Liver (tissue), 9 donors: Measurements from ENCODE around the gene FCSK. TPM values are rescaled to one million over a fixed set of nuclear protein-coding genes. Genes with fewer than 3 reads are reported as not detected.

Experiments used
- DNase-seq: peaks from one replicate; pipeline ENCODE4 v3.0.0-alpha.2; 2017; ENCODE audit warnings: low spot score
- H3K27ac ChIP-seq, 2 donors: one replicate each; pipeline ENCODE4 v1.7.0; 2013; ENCODE audit warnings: inconsistent platforms in 2 of 2, low read length in 2 of 2, control low read depth in 1 of 2, low read depth in 1 of 2, mild to moderate bottlenecking in 1 of 2
- H3K27me3 ChIP-seq, 4 donors: one replicate each; pipeline versions ENCODE4 v1.6.1 to v1.7.0; 2013; ENCODE audit warnings: low read length in 3 of 4, inconsistent platforms in 1 of 4, mild to moderate bottlenecking in 1 of 4, moderate library complexity in 1 of 4; ENCODE audit not compliant: control insufficient read depth in 4 of 4, insufficient read depth in 4 of 4
- H3K36me3 ChIP-seq, 4 donors: one replicate each; pipeline versions ENCODE4 v1.6.1 to v1.7.0; 2013; ENCODE audit warnings: low read length in 3 of 4, mild to moderate bottlenecking in 3 of 4, low read depth in 1 of 4, moderate library complexity in 1 of 4; ENCODE audit not compliant: control insufficient read depth in 4 of 4, insufficient read depth in 3 of 4
- H3K4me1 ChIP-seq, 4 donors: one replicate each; pipeline versions ENCODE4 v1.6.1 to v1.7.0; 2013; ENCODE audit warnings: low read length in 3 of 4, mild to moderate bottlenecking in 3 of 4, moderate library complexity in 1 of 4; ENCODE audit not compliant: control insufficient read depth in 4 of 4, insufficient read depth in 4 of 4
- H3K4me3 ChIP-seq, 3 donors: one replicate each; pipeline versions ENCODE4 v1.6.1 to v1.7.0; 2013; ENCODE audit warnings: low read length in 3 of 3, control low read depth in 1 of 3, low read depth in 1 of 3, mild to moderate bottlenecking in 1 of 3
- H3K9ac ChIP-seq, 2 donors: one replicate each; pipeline ENCODE4 v1.7.0; 2013; ENCODE audit warnings: low read length in 2 of 2, mild to moderate bottlenecking in 2 of 2, moderate library complexity in 2 of 2, control low read depth in 1 of 2, low read depth in 1 of 2
- H3K9me3 ChIP-seq, 4 donors: one replicate each; pipeline versions ENCODE4 v1.6.1 to v1.7.0; 2013; ENCODE audit warnings: low read length in 3 of 4; ENCODE audit not compliant: control insufficient read depth in 4 of 4
- ATF3 ChIP-seq: IDR thresholded peaks from 2 replicates; pipeline ENCODE4 v1.6.1; 2016; ENCODE audit warnings: antibody characterized with exemption
- CTCF ChIP-seq: fragments of 150-350 bp; IDR thresholded peaks from 2 replicates; pipeline ENCODE4 v1.5.1; 2017; ENCODE audit warnings: improper control_type of control experiment, low read depth, low read length; ENCODE audit not compliant: missing input control
- EGR1 ChIP-seq, 2 donors: IDR thresholded peaks; 2 replicates each; pipeline ENCODE4 v1.6.1; 2016 to 2018; ENCODE audit warnings: antibody characterized with exemption in 2 of 2, low read depth in 2 of 2
- FOXA1 ChIP-seq: IDR thresholded peaks from 2 replicates; pipeline ENCODE4 v1.6.1; 2016; ENCODE audit warnings: antibody characterized with exemption
- FOXA2 ChIP-seq: IDR thresholded peaks from 2 replicates; pipeline ENCODE4 v1.6.1; 2016; ENCODE audit warnings: antibody characterized with exemption
- GABPA ChIP-seq, 2 donors: IDR thresholded peaks in 1 of 2; conservative IDR thresholded peaks in 1 of 2; 2 replicates each; pipeline ENCODE4 v1.6.1; 2016; ENCODE audit warnings: antibody characterized with exemption in 2 of 2, mild to moderate bottlenecking in 1 of 2, moderate library complexity in 1 of 2
- HNF4A ChIP-seq, 2 donors: conservative IDR thresholded peaks; 2 replicates each; pipeline ENCODE4 v1.6.1; 2016; ENCODE audit warnings: antibody characterized with exemption in 2 of 2, mild to moderate bottlenecking in 2 of 2
- HNF4G ChIP-seq: IDR thresholded peaks from 2 replicates; pipeline ENCODE4 v1.6.1; 2016; ENCODE audit warnings: antibody characterized with exemption
- JUND ChIP-seq, 2 donors: IDR thresholded peaks; 2 replicates each; pipeline ENCODE4 v1.6.1; 2016; ENCODE audit warnings: antibody characterized with exemption in 2 of 2
- MAX ChIP-seq: IDR thresholded peaks from 2 replicates; pipeline ENCODE4 v1.6.1; 2016; ENCODE audit warnings: antibody characterized with exemption
- REST ChIP-seq: IDR thresholded peaks from 2 replicates; pipeline ENCODE4 v1.6.1; 2016; ENCODE audit warnings: antibody characterized with exemption, mild to moderate bottlenecking
- RXRA ChIP-seq, 2 donors: IDR thresholded peaks; 2 replicates each; pipeline ENCODE4 v1.6.1; 2017 to 2018; ENCODE audit warnings: antibody characterized with exemption in 2 of 2, mild to moderate bottlenecking in 1 of 2
- SP1 ChIP-seq: IDR thresholded peaks from 2 replicates; pipeline ENCODE4 v1.6.1; 2018; ENCODE audit warnings: antibody characterized with exemption, mild to moderate bottlenecking
- YY1 ChIP-seq: IDR thresholded peaks from 2 replicates; pipeline ENCODE4 v1.6.1; 2016; ENCODE audit warnings: antibody characterized with exemption, mild to moderate bottlenecking
- ZBTB33 ChIP-seq: IDR thresholded peaks from 2 replicates; pipeline ENCODE4 v1.6.1; 2016; ENCODE audit warnings: antibody characterized with exemption
- WGBS: extraction: QIAGEN DNeasy Blood & Tissue Kit; methylation state at CpG from one replicate; pipeline ENCODE4 v1.1.7; 2013; 5-methylcytosine and 5-hydroxymethylcytosine counted together
- polyA plus RNA-seq, 2 donors: library from polyadenylated mRNA; stranded (reverse) in 1 of 2; unstranded in 1 of 2; fragments of 200-250 nt in 1 of 2; fragments of >200 nt in 1 of 2; fragmentation: Nextera tagmentation in 1 of 2; extraction: Ambion mirVana in 1 of 2; gene quantifications; one replicate each; pipeline versions ENCODE4 v1.2.1 to v1.2.3, GENCODE V29; 2013 to 2015
- total RNA-seq, 2 donors: library from RNA; depleted of rRNA; stranded (reverse); fragments of >200 nt; gene quantifications; one replicate each; pipeline ENCODE4 v1.2.3, GENCODE V29; 2014
- donor health status: healthy.
- donor health status: healthy.
- donor health status: healthy.
- donor health status: healthy.
- donor health status: healthy.

Gene FCSK
- total and polyA plus RNA-seq, 4 donors: 4.3 to 20.2 (median 8.5) TPM

- peaks cover 10 to 70% (median 52%) of the 10 kb centered on the region in 4 donors for H3K36me3 ChIP-seq
- H3K4me1 ChIP-seq: no peaks in the 10 kb centered on the region
- H3K9ac ChIP-seq: no peak overlapping the region
- no peak overlapping the region for H3K27ac ChIP-seq
- no peak for DNase-seq
- WGBS: 80% methylated on average over 5 of the region's 5 CpGs
- TF ChIP-seq YY1: no peak
- no peak for TF ChIP-seq HNF4G
- H3K27me3 ChIP-seq: no peaks in the 10 kb centered on the region
- no peaks in the 10 kb centered on the region for H3K9me3 ChIP-seq
- H3K4me3 ChIP-seq: no peak overlapping the region
These were observed 39.9 kb downstream of the FCSK start for GRCh38 chr16:70494202-70494770.

- TF ChIP-seq JUND (IDR thresholded peaks at IDR 0.05) (no peak), YY1 (no peak), MAX (no peak), EGR1 (IDR thresholded peaks at IDR 0.05; ENCODE audit: low read depth in 2 of 2) (no peak), RXRA (IDR thresholded peaks at IDR 0.05) (no peak), ZBTB33 (no peak), FOXA2 (no peak), HNF4G (no peak), REST (no peak), GABPA (IDR thresholded peaks at IDR 0.05 in 1 of 2, conservative IDR thresholded peaks at IDR 0.05 in 1 of 2) (no peak), ATF3 (no peak), FOXA1 (no peak), SP1 (no peak), CTCF (no peak), HNF4A (conservative IDR thresholded peaks at IDR 0.05) (no peak)
- Histone ChIP-seq H3K27me3 (no peaks in the 10 kb centered on the region), H3K4me1 (no peaks in the 10 kb centered on the region), H3K27ac (no peak overlapping the region), H3K9me3 (no peaks in the 10 kb centered on the region), H3K9ac (no peak overlapping the region), H3K36me3 (peaks cover 11 to 69% (median 51%) of the 10 kb centered on the region in 4 donors), H3K4me3 (no peak overlapping the region)
- no peak for DNase-seq
- 96% methylated on average over 2 of the region's 2 CpGs for WGBS
These were observed 40.4 kb downstream of the FCSK start for GRCh38 chr16:70494777-70495176.
